Measurements from ENCODE around the gene PARL. TPM values are rescaled to one million over a fixed set of nuclear protein-coding genes. Genes with fewer than 3 reads are reported as not detected.

Gene PARL
- total and polyA plus RNA-seq, 10 of the 15 experiments (the other 5 are each of a cell fraction or from before 2014, with no cell fraction given): 49.7 to 113 (median 77.2) TPM

GRCh38 chr3:183911087-183911486, 26.4 kb upstream of the PARL start (continued):
- TF ChIP-seq ZNF592 (IDR thresholded peaks at IDR 0.05) (no peak), SKIL (IDR thresholded peaks at IDR 0.05; ENCODE audit: low read depth, poor library complexity, severe bottlenecking) (no peak), TCF3 (IDR thresholded peaks at IDR 0.05; ENCODE audit: borderline replicate concordance, insufficient read depth, low read depth, low read length) (no peak), SIX5 (IDR thresholded peaks at IDR 0.05; ENCODE audit: low read depth, low read length, severe bottlenecking) (no peak), HDAC2 (IDR thresholded peaks at IDR 0.05) (no peak), TAF1 (IDR thresholded peaks at IDR 0.05; ENCODE audit: borderline replicate concordance, low read depth, low read length) (no peak), MTA3 (IDR thresholded peaks at IDR 0.05; ENCODE audit: borderline replicate concordance, low read length) (no peak)
